AG04450 (cell line): ENCODE results near the gene TP53I11. TPM values are rescaled to one million over a fixed set of nuclear protein-coding genes. Genes with fewer than 3 reads are reported as not detected.

Experiments
- CTCF ChIA-PET: fragments of 300-600, 350-600 bp; formaldehyde crosslinking; extraction: SDS; loops from one replicate; lab custom pipeline; 2022; ENCODE audit warnings: antibody characterized with exemption, inconsistent platforms; lab: Charles Lee
- POLR2A ChIA-PET: fragments of 350-600 bp; formaldehyde crosslinking; extraction: SDS; loops from one replicate; lab custom pipeline; 2021; ENCODE audit warnings: antibody characterized with exemption, inconsistent platforms; lab: Yijun Ruan, JAX
- DNase-seq: peaks from one replicate; pipeline ENCODE4 v3.0.0-alpha.2; 2011; ENCODE audit warnings: low read depth, low spot score
- H3K27ac ChIP-seq: one replicate; pipeline ENCODE4 v1.5.1; 2012; ENCODE audit warnings: low read depth, low read length, control low read depth
- H3K27me3 ChIP-seq: one replicate; pipeline ENCODE4 v1.6.0; 2012; ENCODE audit warnings: low read length; ENCODE audit not compliant: control insufficient read depth, insufficient read depth
- H3K4me3 ChIP-seq: 2 replicates; pipeline ENCODE4 v1.5.1; 2011; ENCODE audit warnings: mild to moderate bottlenecking, low read depth, low read length, control low read depth
- H3K9me3 ChIP-seq: 2 replicates; pipeline ENCODE4 v1.5.1; 2012; ENCODE audit warnings: low read length; ENCODE audit not compliant: control insufficient read depth, insufficient read depth
- polyA plus RNA-seq: library from polyadenylated mRNA; depleted of rRNA; stranded (reverse); fragments of >200 nt; gene quantifications from 2 replicates; pipeline ENCODE4 v1.2.3, GENCODE V29; 2011
- TF ChIP-seq, protein P1 (sequence below): IDR thresholded peaks from 2 replicates; pipeline ENCODE4 v1.5.1; 2011; ENCODE audit warnings: low read depth, low read length, control low read depth, inconsistent platforms

The TP53I11 gene
- polyA plus RNA-seq, 1 experiment, result 6.3 TPM

- CTCF ChIA-PET, result interaction anchor here (0.6 to 5.4 kb wide), 14 partner anchors 18 to 338 kb away, joined by 3 to 57 read pairs (median 4); no protein-coding TSS in a partner anchor
- Histone ChIP-seq H3K27me3 (peaks cover 29% of the 10 kb centered on the region), H3K4me3 (no peak overlapping the region), H3K27ac (no peak overlapping the region), H3K9me3 (peaks cover under 1% of the 10 kb centered on the region)
- POLR2A ChIA-PET, result interaction anchor here (0.6 kb wide), 1 partner anchor 195 kb away, joined by 6 read pairs; no protein-coding TSS in a partner anchor
- DNase-seq, result no peak
- TF ChIP-seq, protein P1, sequence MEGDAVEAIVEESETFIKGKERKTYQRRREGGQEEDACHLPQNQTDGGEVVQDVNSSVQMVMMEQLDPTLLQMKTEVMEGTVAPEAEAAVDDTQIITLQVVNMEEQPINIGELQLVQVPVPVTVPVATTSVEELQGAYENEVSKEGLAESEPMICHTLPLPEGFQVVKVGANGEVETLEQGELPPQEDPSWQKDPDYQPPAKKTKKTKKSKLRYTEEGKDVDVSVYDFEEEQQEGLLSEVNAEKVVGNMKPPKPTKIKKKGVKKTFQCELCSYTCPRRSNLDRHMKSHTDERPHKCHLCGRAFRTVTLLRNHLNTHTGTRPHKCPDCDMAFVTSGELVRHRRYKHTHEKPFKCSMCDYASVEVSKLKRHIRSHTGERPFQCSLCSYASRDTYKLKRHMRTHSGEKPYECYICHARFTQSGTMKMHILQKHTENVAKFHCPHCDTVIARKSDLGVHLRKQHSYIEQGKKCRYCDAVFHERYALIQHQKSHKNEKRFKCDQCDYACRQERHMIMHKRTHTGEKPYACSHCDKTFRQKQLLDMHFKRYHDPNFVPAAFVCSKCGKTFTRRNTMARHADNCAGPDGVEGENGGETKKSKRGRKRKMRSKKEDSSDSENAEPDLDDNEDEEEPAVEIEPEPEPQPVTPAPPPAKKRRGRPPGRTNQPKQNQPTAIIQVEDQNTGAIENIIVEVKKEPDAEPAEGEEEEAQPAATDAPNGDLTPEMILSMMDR, result no peak
Observed at GRCh38 chr11:44893308-44893822, 57.3 kb downstream of the TP53I11 start.

- peaks cover 29% of the 10 kb centered on the region for H3K27me3 ChIP-seq
- H3K4me3 ChIP-seq, result no peak overlapping the region
- CTCF ChIA-PET, result interaction anchor here (0.6 to 5.4 kb wide), 13 partner anchors 18 to 338 kb away, joined by 3 to 57 read pairs (median 4); no protein-coding TSS in a partner anchor
- DNase-seq, result no peak
- TF ChIP-seq, protein P1, result no peak
- H3K9me3 ChIP-seq, result no peaks in the 10 kb centered on the region; the same call in 1 of the 2 replicates
- POLR2A ChIA-PET, result interaction anchor here (0.6 kb wide), 1 partner anchor 194 kb away, joined by 6 read pairs; no protein-coding TSS in a partner anchor
- no peak overlapping the region for H3K27ac ChIP-seq
Observed at GRCh38 chr11:44892843-44893242, 57.8 kb downstream of the TP53I11 start.

GRCh38 chr11:44889266-44889665, 61.4 kb downstream of the TP53I11 start:
- TF ChIP-seq, protein P1, result no peak
- ChIA-PET CTCF (no interaction called here), POLR2A (no interaction called here)
- Histone ChIP-seq H3K9me3 (no peaks in the 10 kb centered on the region; the same call in 1 of the 2 replicates), H3K27me3 (peaks cover 17% of the 10 kb centered on the region), H3K4me3 (no peak overlapping the region), H3K27ac (no peak overlapping the region)
- no peak for DNase-seq

DNA sequence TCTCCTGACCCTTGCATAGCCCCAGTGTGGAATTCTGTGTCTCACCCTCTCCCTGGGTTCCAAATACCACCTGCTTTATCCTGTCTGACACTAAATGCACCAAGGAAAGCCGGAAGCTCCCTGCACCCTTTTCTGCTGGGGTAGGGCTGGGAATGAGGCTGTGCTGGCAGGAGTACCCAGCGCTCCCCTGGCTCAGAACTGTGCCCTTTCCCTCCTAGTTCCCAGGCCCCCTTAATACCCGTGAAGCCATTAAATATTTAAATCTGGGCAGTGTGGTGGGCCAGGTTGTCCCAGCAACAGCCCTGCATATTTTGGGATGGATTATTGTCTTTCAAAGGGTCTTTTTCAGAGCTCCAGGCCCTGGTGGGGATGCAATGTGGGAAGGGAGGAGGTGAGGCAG, 63.0 kb downstream of the TP53I11 start:
- TF ChIP-seq, protein P1, result no peak
- peaks cover 22% of the 10 kb centered on the region for H3K27me3 ChIP-seq
- H3K9me3 ChIP-seq, result no peaks in the 10 kb centered on the region
- H3K27ac ChIP-seq, result no peak overlapping the region
- ChIA-PET POLR2A (no interaction called here), CTCF (interaction anchor here (1.2 kb wide), 1 partner anchor 24 kb away, joined by 6 read pairs; no protein-coding TSS in a partner anchor)
- no peak overlapping the region for H3K4me3 ChIP-seq
- no peak for DNase-seq

GRCh38 chr11:44886790-44887140, 63.9 kb downstream of the TP53I11 start:
- Histone ChIP-seq H3K27me3 (peaks cover 21% of the 10 kb centered on the region), H3K9me3 (no peaks in the 10 kb centered on the region), H3K27ac (no peak overlapping the region), H3K4me3 (no peak overlapping the region)
- ChIA-PET POLR2A (interaction anchor here (1.0 kb wide), 1 partner anchor 24 kb away, joined by 3 read pairs; no protein-coding TSS in a partner anchor), CTCF (interaction anchor here (0.8 to 1.1 kb wide), 4 partner anchors 25 to 270 kb away, joined by 3 to 6 read pairs (median 4); no protein-coding TSS in a partner anchor)
- TF ChIP-seq, protein P1, result no peak
- DNase-seq, result peak; percentile 52
